Hepatic stellate cell (primary cell): ENCODE measurements around the gene SLC35A5.

Source experiments
- DNase-seq: peaks from one replicate; pipeline ENCODE4 v3.0.0; 2011; ENCODE audit warnings: low spot score

The SLC35A5 gene

GRCh38 chr3:112572701-112573100, 10.9 kb downstream of the SLC35A5 start:
- DNase-seq = no peak

DNA sequence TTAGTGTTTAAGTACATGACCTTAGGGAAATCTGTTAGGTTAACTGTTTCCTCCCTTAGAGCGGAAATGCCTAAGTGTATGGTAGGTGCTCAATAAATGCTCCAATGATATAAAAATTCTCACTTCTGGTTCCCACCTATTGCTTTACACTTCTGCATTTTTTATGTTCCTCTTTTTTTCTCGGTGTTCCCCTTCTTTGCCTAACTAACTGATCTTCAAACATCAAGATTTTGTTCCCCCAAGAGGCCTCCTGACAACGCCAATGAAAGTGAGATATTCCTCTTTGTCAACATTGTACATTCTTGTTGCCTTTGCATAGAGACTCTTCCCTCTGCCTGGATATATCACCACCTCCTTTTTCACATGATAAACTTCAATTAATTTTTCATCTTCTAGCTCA, 17.4 kb downstream of the SLC35A5 start:
- DNase-seq = no peak

- no peak for DNase-seq
Observed at GRCh38 chr3:112579697-112580096, 17.9 kb downstream of the SLC35A5 start.

- DNase-seq = no peak
Observed at GRCh38 chr3:112582244-112582874, 20.5 kb downstream of the SLC35A5 start.

DNA sequence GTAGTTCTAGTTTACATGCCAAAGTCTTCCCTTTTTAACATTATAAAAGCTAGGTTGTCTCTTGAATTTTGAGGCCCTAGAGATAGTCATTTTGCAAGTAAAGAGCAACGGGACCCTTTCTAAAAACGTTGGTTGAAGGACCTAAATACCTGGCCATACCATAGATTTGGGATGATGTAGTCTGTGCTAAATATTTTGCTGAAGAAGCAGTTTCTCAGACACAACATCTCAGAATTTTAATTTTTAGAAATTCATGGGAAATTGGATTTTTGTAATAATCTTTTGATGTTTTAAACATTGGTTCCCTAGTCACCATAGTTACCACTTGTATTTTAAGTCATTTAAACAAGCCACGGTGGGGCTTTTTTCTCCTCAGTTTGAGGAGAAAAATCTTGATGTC, 21.3 kb downstream of the SLC35A5 start:
- DNase-seq = no peak

DNA sequence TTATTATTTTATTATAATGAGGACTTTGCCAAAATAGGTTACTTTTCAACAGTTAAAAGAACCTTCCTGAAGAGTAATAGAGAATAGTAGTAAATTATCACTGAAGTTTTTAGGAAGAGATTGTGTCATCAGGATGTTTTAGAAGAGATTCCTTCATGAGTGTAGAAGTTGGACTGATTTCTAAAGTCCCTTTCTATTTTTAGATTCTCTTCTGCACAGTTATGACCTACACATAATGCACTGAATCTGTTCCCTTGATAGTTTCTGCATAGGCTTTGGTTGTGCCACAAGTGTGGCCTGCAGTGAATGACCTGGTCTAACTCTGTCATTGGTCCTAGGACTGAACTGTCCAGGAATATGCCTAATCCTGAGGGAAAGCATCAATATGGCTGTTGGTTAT, 23.9 kb downstream of the SLC35A5 start:
- no peak for DNase-seq

DNA sequence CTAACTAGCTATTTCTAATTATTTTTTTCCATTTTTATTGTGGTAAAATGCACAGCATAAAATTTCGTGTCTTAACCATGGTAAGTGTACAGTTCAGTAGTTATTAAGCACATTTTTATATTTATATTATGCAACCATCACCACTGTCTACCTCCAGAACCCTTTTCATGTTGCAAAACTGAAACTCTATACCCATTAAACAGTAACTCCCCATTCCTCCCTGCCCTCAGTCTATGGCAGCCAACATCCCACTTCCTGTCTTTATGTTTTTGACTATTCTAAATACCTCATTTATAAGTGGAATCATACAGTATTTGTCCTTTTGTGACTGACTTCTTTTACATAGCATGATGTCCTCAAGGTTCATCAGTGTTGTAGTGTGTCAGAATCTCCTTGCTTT, 25.5 kb downstream of the SLC35A5 start:
- no peak for DNase-seq

GRCh38 chr3:112593258-112593657, 31.4 kb downstream of the SLC35A5 start:
- DNase-seq = no peak

DNA sequence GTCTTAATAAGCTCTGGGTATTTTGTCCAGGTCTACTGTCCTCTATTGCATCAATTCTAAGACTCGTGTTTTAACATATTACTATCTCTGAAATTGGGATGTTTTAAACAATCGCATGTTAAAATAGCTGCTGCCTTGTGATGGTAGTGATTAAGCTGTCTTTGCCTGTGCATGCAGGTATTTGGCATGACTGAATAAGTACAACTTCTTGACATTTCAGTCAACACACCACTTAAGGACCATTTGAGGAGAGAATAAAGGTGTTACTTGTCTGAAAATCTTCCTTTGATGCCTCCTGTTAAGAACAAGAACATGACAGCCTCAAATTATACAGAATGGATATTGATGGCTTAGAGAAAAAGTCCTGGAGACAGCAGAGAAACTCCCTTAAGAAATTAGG, 33.0 kb downstream of the SLC35A5 start:
- DNase-seq = no peak

DNA sequence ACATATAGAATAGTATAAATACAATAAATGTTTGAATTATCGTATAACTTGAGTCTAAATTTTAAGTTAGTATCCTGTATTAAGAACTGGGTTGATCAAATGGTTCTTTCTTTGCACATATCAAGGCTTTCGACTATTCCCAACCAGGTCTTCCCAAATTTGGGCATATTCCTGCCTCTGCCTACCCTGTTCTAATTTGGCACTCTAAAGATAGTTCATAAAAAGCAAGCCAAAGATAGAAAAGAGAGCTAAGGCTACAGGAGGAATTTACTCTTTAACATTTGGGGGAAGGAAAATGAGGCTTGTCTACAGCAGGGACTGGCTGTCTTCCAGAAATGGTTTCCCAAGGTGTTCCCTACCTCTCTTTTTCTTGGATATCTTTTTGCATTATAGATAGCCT, 36.1 kb downstream of the SLC35A5 start:
- DNase-seq = no peak

- DNase-seq = no peak
Observed at GRCh38 chr3:112598731-112599130, 36.9 kb downstream of the SLC35A5 start.

DNA sequence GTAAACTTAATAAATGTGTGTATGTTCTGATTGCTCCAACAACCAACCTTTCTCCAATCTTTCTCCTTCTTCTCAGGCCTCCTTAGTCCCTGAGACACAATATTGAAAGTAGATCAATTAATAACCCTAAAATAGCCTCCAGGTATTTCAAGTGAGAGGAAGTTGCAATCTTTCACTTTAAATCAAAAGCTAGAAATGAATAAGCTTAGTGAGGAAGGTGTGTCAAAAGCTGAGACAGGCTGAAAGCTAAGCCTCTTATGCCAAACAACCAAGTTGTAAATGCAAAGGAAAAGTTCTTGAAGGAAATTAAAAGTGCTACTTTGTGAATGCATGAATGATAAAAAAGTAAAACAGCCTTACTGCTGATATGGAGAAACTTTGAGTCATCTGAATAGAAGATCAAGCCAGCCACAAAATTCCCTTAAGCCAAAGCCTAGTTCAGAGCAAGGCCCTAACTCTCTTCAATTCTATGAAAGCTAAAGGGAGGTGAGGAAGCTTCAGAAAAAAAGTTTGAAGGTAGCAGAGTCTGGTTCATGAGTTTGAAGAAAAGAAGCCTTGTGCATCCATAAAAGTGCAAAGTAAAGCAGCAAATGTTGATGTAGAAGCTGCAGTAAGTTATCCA, 40.5 kb downstream of the SLC35A5 start:
- DNase-seq = no peak

DNA sequence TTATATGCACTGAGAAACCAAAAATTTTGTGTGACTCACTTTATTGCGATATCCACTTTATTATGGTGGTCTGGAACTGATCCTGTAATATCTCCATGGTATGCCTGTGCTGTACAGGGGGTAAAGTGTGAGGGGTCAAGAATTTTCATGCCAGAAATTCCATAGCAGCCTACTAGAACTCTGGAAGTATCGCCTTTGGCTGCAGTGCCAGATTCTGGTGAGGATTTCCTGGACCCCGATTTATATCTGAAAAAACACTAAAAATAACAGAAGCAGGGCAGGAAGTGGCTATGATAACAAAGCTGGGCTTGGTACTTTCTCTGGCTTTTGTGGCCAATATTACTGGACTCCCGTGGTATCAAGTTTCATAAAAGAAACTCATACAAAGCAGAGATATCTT, 42.7 kb downstream of the SLC35A5 start:
- peak; percentile 38 for DNase-seq

GRCh38 chr3:112605285-112605684, 43.4 kb downstream of the SLC35A5 start:
- DNase-seq = peak; percentile 76

GRCh38 chr3:112606098-112606497, 44.3 kb downstream of the SLC35A5 start:
- DNase-seq = no peak

DNA sequence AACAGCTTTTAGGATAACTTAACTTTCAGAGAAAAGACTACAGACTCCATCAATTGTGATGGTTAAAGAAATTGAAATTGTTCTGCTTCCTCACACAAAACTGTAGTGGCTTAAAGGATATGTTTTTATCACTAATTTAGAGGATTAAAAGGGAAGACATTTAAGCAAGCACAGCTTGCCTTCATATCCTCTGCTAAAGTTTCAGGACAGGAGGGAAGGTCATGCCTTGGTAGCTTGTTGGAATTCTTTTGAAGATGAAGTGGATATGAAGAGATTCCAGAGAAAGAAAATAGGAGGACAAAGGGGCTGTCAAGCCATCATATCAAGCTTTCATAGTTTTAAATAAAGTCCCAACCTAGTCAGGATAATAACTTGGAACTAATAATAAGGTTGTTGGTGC, 46.0 kb downstream of the SLC35A5 start:
- no peak for DNase-seq

- no peak for DNase-seq
Observed at GRCh38 chr3:112610121-112610520, 48.3 kb downstream of the SLC35A5 start.

DNA sequence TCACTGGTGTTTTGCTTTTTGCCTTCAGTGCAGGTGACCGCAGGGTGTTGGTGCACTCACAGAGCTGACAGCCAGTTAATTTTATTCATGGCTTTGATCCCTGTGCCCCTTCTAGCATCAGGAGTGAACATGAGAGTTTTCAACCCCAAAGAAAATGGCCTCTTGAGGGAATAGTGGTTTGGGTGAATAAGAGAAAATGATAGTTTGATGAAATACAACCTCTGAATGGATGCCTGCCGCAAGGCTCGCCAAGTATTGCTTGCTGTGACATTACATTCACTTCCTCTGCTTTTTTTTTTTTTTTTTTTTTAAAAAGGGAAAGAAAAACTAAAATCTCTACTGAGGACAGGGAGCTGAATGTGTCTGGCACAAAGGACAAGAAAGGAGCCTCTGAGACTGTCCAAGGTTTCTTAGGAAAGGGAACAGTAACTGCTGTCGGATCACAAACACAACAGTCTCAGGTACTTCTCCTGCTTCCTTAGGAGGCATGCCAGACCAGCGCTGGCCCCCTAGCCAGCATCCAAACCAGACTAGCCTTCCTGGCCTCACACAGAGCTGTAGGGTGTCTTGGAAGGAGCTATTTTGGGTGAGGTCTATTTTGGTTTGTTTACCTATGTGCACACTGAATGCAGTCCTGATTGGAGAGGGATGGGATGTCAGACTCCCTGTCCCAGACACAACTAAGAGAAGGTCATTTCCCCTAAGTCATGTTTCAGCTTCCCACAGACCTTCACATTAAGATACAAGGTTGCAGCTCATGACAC, 50.1 kb downstream of the SLC35A5 start:
- DNase-seq = no peak

DNA sequence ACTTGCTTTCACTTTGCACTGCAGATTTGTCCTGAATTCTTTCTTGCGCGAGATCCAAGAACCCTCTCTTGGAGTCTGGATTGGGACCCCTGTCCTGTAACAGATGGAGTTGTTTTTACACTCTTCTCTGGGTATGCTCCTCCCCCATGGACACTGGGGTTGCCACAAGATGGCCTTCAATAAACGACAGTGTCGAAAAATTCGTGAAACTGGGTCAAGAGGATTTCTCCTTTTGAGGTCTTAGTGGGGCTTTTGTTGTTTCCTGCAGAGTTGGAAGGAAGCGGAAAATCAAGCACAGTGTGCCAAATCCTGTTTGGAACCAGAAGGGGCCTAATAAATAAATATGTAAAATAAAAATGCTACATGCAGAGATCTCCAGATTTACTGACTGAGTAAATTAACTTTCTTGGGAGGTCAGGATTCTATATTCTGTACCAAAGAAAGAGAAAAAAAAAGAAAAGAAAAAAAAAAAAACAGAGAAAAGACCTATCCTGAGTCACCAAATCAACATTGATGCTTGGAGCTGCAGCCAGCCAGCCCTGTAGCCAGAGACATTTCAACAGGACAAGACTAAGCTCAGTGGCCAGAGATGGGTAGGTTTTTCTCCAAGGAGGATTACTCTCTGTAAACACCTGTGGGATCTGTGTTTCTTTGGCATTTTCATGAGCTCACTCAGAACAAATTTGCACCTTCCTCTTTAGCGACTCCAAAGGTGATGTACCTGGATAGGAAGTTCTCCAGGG, 54.3 kb downstream of the SLC35A5 start:
- no peak for DNase-seq

DNA sequence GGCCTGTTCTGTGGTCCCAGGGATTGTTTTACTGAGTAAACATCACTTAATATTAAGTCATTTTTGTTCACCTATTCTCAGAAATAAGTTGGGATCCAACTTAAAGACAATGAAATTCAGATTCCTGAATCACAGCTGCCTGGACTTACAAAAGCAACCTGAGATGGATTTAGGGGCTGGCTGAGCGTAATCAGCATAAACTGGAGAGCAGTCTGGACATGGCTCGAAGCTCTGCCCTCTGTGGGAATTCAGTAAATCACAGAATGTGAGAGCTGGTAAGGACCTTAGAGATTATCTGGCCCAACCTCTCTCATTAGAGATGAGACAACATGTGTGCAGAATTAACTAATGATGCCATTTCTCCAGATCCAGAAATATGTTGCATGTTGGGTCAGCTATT, 55.4 kb downstream of the SLC35A5 start:
- DNase-seq = no peak

DNA sequence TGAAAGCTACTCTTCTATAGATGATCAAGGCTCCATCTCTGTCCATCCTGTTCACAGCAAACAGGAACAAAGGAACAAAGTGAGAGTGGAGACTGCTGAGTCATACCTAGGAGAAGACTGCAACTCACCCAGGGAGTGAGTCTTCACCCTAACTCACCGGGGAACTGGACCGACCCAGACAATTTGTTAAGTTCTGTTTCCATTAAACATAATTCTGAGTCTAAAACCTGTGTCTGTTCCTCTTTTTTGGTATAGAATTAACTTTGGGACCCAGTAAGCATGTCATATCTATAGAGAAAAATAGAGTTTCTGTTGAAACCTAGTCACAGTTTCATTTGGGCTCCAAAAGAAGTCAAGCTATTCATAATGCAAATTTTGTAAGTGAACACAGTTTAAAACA, 57.5 kb downstream of the SLC35A5 start:
- no peak for DNase-seq

- DNase-seq = no peak
Observed at GRCh38 chr3:112623213-112623612, 61.4 kb downstream of the SLC35A5 start.

- DNase-seq = no peak
Observed at GRCh38 chr3:112623717-112624116, 61.9 kb downstream of the SLC35A5 start.
